ENCODE measurements around the gene MAP3K10. TPM values are rescaled to one million over a fixed set of nuclear protein-coding genes. Genes with fewer than 3 reads are reported as not detected.
A peak's percentile ranks its signal among the peaks of the same experiment; 100 is the strongest.

Gene MAP3K10
- total and polyA plus RNA-seq, 2 of the 4 experiments (the other 2 are of a cell fraction), result 1.8 to 5.5 TPM

DNA sequence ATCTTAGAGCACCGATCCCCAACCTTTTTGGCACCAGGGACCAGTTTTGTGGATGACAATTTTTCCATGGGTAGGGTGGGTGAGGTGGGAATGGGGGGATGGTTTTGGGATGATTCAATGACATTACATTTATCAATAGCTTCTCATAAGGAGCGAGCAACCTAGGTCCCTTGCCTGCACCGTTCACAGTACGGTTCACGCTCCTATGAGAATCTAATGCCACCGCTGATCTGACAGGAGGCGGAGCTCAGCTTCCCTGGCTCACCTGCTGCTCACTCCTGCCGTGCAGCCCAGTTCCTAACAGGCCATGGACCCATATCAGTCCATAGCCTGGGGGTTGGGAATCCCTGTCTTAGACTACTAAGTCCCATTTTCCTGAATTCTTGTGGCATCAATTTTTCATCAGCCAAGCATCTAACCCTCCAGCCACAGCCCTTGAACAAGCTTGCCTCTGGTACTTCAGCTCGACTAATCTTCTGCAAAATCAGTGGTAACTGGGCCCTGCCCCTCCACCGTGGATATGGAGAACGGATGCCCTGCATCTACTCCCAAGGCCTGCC lies 37.0 kb upstream of the MAP3K10 start:
- H3K4ac ChIP-seq (ENCODE audit: low read depth, low read length), result no peak overlapping the region
- in situ Hi-C loops (cut with MboI; ENCODE audit: low sequenced_read_pairs), result no loop called here
- H3K9me3 ChIP-seq (ENCODE audit: control insufficient read depth, insufficient read depth, low read length), result no peaks in the 10 kb centered on the region
- DNase-seq (no peak), ATAC-seq (ENCODE audit: low read depth) (no peak)
- H2AFZ ChIP-seq (replicated peaks; ENCODE audit: low read length, poor library complexity), result no peak overlapping the region
- no peaks in the 10 kb centered on the region for H4K20me1 ChIP-seq (ENCODE audit: insufficient read depth, low read length)
- BruUV-seq (replicated peaks), result no TSS peak
- H3K27me3 ChIP-seq (ENCODE audit: control insufficient read depth, insufficient read depth, low read length), result no peaks in the 10 kb centered on the region
- H2BK15ac ChIP-seq (ENCODE audit: low read depth, low read length), result no peak overlapping the region
- H4K91ac ChIP-seq (ENCODE audit: insufficient read depth, low read depth, low read length), result no peak overlapping the region
- H3K27ac ChIP-seq (ENCODE audit: insufficient read depth, low read length), result no peak overlapping the region
- ChIA-PET POLR2A (ENCODE audit: unreplicated experiment) (no interaction called here), CTCF (no interaction called here)
- dilution Hi-C loops (cut with HindIII; ENCODE audit: low sequenced_read_pairs, unreplicated experiment), result no loop called here
- H3K4me1 ChIP-seq (ENCODE audit: control insufficient read depth, insufficient read depth, low read length), result no peaks in the 10 kb centered on the region
- H3K9ac ChIP-seq (ENCODE audit: low read depth, low read length), result no peak overlapping the region
- no peak overlapping the region for H3K4me3 ChIP-seq (ENCODE audit: insufficient read depth, low read depth, low read length)
- no peak overlapping the region for H3K14ac ChIP-seq (replicated peaks; ENCODE audit: low read depth, low read length)
- H4K8ac ChIP-seq (ENCODE audit: low read depth in 2 of 2, low read length in 2 of 2), result no peak overlapping the region
- H2BK5ac ChIP-seq (ENCODE audit: low read depth, low read length, poor library complexity, severe bottlenecking), result no peak overlapping the region
- no peak overlapping the region for H2BK120ac ChIP-seq (ENCODE audit: low read depth, low read length)
- no peak overlapping the region for H3K18ac ChIP-seq (ENCODE audit: low read depth, low read length)
- no peaks in the 10 kb centered on the region for H3K9me1 ChIP-seq (ENCODE audit: insufficient read depth, low read length)
- no peak overlapping the region for H3K56ac ChIP-seq (ENCODE audit: extremely low read depth, insufficient read depth, low read length)
- no peaks in the 10 kb centered on the region for H3K79me1 ChIP-seq (ENCODE audit: low read depth in 1 of 2, low read length in 2 of 2)
- H2BK20ac ChIP-seq (ENCODE audit: low read depth, low read length), result no peak overlapping the region
- H4K5ac ChIP-seq (ENCODE audit: low read depth, low read length), result no peak overlapping the region
- intact Hi-C loops (cut with micrococcal nuclease), result no loop called here
- H2AK9ac ChIP-seq (replicated peaks; ENCODE audit: low read depth, low read length, poor library complexity), result peak overlapping the region; percentile 16
- H3K36me3 ChIP-seq (ENCODE audit: control insufficient read depth, insufficient read depth, low read length), result no peaks in the 10 kb centered on the region
- no peak overlapping the region for H3K23ac ChIP-seq (ENCODE audit: low read depth, low read length)
- H2AK5ac ChIP-seq (ENCODE audit: low read depth, low read length), result no peak overlapping the region
- no peak for TF ChIP-seq BHLHE40 (IDR thresholded peaks at IDR 0.05; ENCODE audit: low read depth, low read length)
- no peak for TF ChIP-seq RCOR1 (IDR thresholded peaks at IDR 0.05; ENCODE audit: insufficient replicate concordance, low read length)
- no peak overlapping the region for H3K4me2 ChIP-seq (ENCODE audit: low read depth, low read length)
- WGBS, 2 experiments (ENCODE audit: extremely low coverage in 2 of 2, insufficient read length in 1 of 2), result no CpG with 5 or more reads among the region's 11 CpGs
